Measurements from ENCODE around the gene MAPRE2.

- TF ChIP-seq CTCF (IDR thresholded peaks at IDR 0.05), result no peak
- TF ChIP-seq POLR2A (IDR thresholded peaks at IDR 0.05), result no peak
These were observed 116.0 kb downstream of the MAPRE2 start for GRCh38 chr18:35157181-35157580.

All from heart left ventricle (tissue), 13 donors.